Retina (tissue), 1 donor: Measurements from ENCODE around the gene TDP2.
A peak's percentile ranks its signal among the peaks of the same experiment; 100 is the strongest.
"Not testable (repeated sequence)": the region's sequence is repeated elsewhere in the genome, so short reads cannot be mapped to it uniquely, and the experiment has no call there.

Experiments used
- DNase-seq: peaks from one replicate; pipeline ENCODE4 v3.0.0-alpha.2; 2016

The TDP2 gene

DNA sequence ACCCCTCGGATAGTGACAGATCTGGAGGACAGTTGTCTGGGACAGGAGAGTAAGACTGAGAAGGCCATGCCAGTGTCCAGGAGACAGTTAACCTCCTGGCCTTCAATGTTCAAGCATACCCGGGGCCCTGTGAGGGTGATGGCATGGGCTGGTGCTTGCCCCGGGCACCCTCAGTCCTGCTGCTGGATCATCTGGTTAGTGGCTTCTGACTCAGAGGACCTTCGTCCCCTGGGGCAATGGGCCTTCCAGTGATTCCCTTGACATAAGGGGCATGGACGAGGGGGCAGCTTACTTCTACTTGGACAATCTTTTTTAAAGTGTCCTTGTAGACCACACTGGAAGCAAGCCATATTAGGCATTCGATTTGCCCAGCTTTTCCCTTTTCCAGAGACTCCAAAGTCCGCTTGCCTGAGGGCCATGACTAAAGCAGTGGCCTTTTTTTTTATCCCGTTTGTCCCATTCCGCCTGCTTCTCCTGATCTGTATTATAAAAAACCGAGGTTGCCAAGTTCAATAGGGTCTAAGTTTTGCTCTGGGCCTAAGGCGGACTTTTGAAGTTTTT is 12.2 kb upstream of the TDP2 start:
- DNase-seq: not testable (repeated sequence)

DNA sequence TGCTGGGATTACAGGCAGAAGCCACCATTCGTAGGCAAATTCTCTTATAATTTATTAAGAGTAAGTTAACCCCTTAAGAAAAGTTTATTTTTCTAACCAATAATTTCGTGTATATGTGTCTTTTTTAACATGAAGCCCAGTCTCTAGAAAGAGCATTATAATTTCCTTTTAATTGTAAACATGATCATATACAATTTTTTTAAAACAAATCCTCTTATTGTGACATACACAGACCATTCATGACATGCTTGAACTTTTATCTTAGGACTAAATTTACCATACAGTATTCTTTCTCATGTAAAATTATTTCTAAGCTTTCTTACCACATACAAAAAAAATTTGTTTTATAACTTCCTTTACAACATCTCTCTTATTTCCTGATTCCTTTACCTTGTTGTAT is 6.9 kb upstream of the TDP2 start:
- DNase-seq: no peak

- no peak for DNase-seq
Observed at GRCh38 chr6:24672620-24673182, 6.0 kb upstream of the TDP2 start.

- not testable (repeated sequence) for DNase-seq
Observed at GRCh38 chr6:24671077-24671476, 4.4 kb upstream of the TDP2 start.

DNA sequence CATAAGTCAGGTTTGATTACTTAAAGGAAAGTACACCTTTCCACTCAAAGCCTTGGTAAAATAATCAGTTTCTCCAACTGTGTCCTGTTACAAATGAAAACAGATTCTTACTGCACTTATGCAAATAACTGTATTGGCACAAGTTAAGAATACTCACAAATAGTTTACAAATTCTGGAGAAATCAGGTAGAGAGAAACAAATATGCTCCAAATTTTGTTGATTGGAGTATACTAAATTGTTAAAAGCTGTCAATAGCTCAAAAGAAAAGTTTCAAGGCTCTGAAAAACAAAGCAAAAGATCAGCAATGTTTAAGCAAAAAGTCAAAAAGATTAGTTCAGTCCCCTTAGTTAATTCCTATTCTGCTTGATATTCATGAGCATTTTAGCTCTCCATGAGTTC is 3.8 kb upstream of the TDP2 start:
- not testable (repeated sequence) for DNase-seq

GRCh38 chr6:24668997-24669361 is 2.3 kb upstream of the TDP2 start:
- DNase-seq: no peak

GRCh38 chr6:24668066-24668996 is 1.6 kb upstream of the TDP2 start:
- DNase-seq: not testable (repeated sequence)

DNA sequence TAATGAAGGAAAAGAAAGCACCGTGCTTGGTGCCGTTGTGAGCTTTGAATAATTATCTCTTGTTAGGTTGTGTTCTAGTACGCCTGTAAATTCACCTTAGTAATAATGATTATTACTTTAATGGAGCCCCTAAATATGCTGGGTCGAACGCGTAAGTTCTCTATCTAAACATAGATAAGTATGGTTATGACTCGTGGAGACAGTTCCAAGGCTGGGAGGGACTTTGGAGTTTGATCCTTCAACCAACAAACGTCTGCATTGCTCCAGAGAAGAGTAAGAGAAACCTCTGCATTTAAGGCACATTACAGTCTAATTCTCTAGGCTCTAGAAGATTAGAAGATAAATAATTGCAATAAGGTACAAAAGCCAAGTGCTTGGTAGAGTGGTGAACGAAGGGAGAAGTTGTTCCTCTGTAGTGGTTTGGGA is 692 bp upstream of the TDP2 start:
- DNase-seq: peak; percentile 6

GRCh38 chr6:24666097-24666640 is 530 bp downstream of the TDP2 start:
- no peak for DNase-seq

GRCh38 chr6:24664046-24664987 is 2.4 kb downstream of the TDP2 start:
- no peak for DNase-seq

DNA sequence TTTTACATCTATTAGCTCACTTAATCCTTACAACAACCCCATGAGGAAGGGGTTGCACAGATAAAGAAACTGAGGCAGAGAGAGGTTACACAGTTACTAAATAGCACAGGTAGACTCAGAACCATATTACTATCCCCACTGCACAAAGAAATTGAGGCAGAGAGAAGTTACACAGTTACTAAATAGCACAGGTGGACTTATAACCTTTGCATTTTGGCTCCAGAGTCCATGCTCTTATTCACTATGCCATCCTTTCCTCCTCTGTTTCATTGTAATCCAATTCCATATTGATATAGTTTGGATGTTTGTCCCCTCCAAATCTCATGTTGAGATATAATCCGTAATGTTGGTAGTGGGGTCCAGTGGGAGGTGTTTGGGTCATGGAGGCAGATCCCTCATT is 3.5 kb downstream of the TDP2 start:
- DNase-seq: no peak

GRCh38 chr6:24662236-24662635 is 4.5 kb downstream of the TDP2 start:
- DNase-seq: no peak

DNA sequence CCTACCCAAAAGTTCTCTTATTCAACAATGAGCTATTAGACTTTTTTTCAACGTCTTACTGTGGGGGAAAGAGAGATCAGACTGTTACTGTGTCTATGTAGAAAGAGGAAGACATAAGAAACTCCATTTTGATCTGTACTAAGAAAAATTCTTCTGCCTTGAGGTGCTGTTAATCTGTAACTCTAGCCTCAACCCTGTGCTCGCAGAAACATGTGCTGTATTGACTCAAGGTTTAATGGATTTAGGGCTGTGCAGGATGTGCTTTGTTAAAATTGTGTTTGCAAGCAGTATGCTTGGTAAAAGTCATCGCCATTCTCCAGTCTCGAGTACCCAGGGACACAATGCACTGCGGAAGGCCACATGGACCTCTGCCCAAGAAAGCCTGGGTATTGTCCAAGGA is 4.9 kb downstream of the TDP2 start:
- DNase-seq: not testable (repeated sequence)

GRCh38 chr6:24660105-24660504 is 6.6 kb downstream of the TDP2 start:
- DNase-seq: no peak

DNA sequence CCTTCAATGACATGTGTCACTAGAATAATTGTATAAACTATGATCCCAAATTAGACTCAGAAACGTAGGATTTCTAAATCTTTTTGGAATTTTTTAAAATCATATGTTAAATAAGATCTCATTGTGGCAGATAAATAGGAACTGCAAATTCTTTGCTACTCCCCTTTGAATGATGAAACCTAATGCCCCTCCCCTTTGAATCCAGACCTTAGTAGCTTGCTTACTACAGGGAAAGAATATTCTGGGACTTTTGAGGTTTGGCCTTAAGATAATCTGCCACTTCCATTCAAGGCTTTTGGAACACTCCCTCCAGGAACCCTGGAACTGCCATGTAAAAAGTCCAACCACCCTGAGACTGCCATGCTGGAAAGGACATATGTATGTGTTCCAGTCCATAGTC is 7.1 kb downstream of the TDP2 start:
- DNase-seq: no peak

DNA sequence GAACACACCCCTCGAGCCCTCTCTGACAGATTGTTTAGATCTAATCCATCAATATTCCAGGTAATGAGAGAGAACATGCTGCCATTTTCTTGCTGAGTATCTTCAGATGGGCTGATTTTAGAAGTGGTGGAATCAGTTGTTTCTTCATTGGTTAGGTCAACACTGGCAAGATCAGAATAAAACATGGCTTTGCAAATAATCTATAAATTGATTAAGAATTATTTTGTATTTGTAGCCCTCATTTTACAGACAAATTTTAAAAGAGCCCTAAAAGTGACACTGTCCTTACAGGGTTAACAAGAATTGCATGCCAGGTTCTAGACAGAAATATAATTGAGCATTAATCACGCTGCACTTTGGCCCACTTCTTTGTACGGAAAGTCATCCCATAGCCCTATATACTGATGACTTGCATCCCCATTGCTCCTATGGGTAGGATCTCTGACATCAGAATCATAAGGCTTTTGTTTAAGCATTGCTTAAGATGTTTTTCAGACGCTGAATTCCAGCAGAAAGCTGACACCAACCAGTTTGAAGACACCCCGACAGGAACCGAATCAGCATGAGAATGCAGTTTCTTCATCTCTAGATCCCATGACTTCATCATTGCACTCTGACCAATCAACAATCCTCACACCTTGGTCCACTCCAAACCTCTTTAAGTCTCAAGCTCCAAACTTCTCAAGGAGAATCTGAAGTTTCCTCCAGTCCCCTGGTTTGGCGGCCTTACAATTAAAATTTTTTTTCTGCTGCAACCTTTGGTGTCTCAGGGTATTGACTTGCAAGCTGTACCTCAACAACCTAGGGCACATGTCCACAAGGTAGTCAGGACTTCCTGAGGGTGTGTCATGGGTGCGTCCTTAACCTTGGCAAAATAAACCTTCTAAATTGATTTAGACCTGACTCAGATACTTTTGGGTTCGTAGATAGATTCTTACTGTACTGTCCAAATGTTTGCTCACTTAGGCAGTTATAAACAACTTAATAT is 7.8 kb downstream of the TDP2 start:
- no peak for DNase-seq

- no peak for DNase-seq
Observed at GRCh38 chr6:24655215-24655614, 11.5 kb downstream of the TDP2 start.

GRCh38 chr6:24650365-24650764 is 16.3 kb downstream of the TDP2 start:
- no peak for DNase-seq

GRCh38 chr6:24649691-24650090 is 17.0 kb downstream of the TDP2 start:
- DNase-seq: no peak

DNA sequence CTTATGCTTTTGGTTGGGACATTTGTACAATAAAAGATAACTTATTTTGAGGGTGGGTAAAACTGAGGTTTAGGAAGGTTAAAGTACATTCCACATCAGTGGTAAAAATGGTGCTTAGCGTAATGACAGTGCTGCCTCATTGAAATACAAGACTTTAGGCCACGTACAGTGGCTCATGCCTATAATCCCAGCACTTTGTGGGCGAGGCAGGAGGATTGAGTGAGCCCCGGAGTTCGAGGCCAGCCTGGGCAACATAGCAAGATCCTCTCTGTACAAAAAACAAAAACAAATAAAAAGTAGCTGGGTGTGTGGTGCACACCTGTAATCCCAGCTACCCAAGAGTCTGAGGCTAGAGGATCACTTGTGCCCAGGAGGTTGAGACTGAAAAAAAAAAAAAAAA is 18.4 kb downstream of the TDP2 start:
- DNase-seq: no peak

DNA sequence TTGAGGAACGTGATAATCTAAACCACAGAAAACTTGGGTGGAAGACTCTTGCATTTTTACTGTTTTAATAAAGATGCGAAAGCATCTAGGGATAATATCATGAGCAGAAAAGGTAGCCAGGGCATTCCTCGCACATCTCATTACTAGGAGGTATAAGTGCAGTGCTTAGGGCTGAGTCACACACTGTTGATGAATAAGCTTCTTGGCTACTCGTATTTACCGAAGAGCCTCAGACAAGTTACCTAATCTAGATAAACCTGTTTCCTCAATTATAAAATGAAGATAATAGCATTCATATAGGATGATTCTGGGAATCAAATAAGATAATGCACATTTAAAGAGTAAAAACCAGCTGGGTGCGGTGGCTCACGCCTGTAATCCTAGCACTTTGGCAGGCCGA is 19.9 kb downstream of the TDP2 start:
- DNase-seq: no peak
